SK-N-SH (cell line): ENCODE results near the gene CGN. TPM values are rescaled to one million over a fixed set of nuclear protein-coding genes. Genes with fewer than 3 reads are reported as not detected.

ENCODE experiments used
- CTCF ChIA-PET: fragments of 300-600, 350-600 bp; formaldehyde crosslinking; extraction: SDS; loops from one replicate; lab custom pipeline; 2021; lab: Yijun Ruan, JAX
- POLR2A ChIA-PET: fragments of 350-600 bp; sonication (Branson Sonifier 250); formaldehyde crosslinking; extraction: SDS; loops from one replicate; lab custom pipeline; 2020; ENCODE audit warnings: antibody characterized with exemption, inconsistent platforms; lab: Yijun Ruan, JAX
- DNase-seq: peaks from one replicate; pipeline ENCODE4 v3.0.0; 2012
- H2AFZ ChIP-seq: fragments of 200-600 bp; sonication (generic); 2 replicates; pipeline ENCODE4 v1.8.1; 2016; ENCODE audit warnings: antibody characterized with exemption, mild to moderate bottlenecking, low read depth
- H3F3A ChIP-seq: fragments of 200-600 bp; sonication (generic); replicated peaks from 2 replicates; pipeline ENCODE3; 2016; ENCODE audit warnings: antibody characterized with exemption, mild to moderate bottlenecking; ENCODE audit not compliant: insufficient read depth
- H3K27ac ChIP-seq, 2 experiments: fragments of 200-500 bp in 1 of 2; fragments of 200-600 bp in 1 of 2; sonication (Bioruptor generic) in 1 of 2; sonication (generic), shearing (Covaris generic) in 1 of 2; 2 replicates each; pipeline versions ENCODE4 v1.5.1 to v1.6.1; 2014 to 2016; ENCODE audit warnings: low read depth in 2 of 2, inconsistent platforms in 1 of 2, low read length in 1 of 2, mild to moderate bottlenecking in 1 of 2, mixed read lengths in 1 of 2
- H3K27me3 ChIP-seq: fragments of 200-600 bp; sonication (generic), shearing (Covaris generic); 2 replicates; pipeline ENCODE4 v1.6.1; 2016; ENCODE audit warnings: mixed run types; ENCODE audit not compliant: insufficient read depth
- H3K36me3 ChIP-seq, 2 experiments: fragments of 200-500 bp in 1 of 2; fragments of 200-600 bp in 1 of 2; sonication (Bioruptor generic) in 1 of 2; sonication (generic) in 1 of 2; replicated peaks in 1 of 2; 2 replicates each; pipeline versions ENCODE3 to v1.5.1; 2014 to 2016; ENCODE audit warnings: low read length in 1 of 2, mild to moderate bottlenecking in 1 of 2; ENCODE audit not compliant: insufficient read depth in 2 of 2, control insufficient read depth in 1 of 2
- H3K4me1 ChIP-seq, 2 experiments: fragments of 200-500 bp in 1 of 2; fragments of 200-600 bp in 1 of 2; sonication (Bioruptor generic) in 1 of 2; sonication (generic), shearing (Covaris generic) in 1 of 2; 2 replicates each; pipeline versions ENCODE4 v1.5.1 to v1.6.1; 2014 to 2016; ENCODE audit warnings: low read depth in 1 of 2, low read length in 1 of 2, mixed run types in 1 of 2; ENCODE audit not compliant: insufficient read depth in 2 of 2, control insufficient read depth in 1 of 2
- H3K4me2 ChIP-seq: fragments of 200-600 bp; sonication (generic), shearing (Covaris generic); 2 replicates; pipeline ENCODE4 v1.6.1; 2017; ENCODE audit warnings: mixed run types
- H3K4me3 ChIP-seq, 2 experiments: fragments of 200-500 bp in 1 of 2; fragments of 200-600 bp in 1 of 2; sonication (Bioruptor generic) in 1 of 2; sonication (generic), shearing (Covaris generic) in 1 of 2; 2 replicates each; pipeline versions ENCODE4 v1.5.1 to v1.8.1; 2014 to 2016; ENCODE audit warnings: low read depth in 2 of 2, inconsistent platforms in 1 of 2, low read length in 1 of 2, mild to moderate bottlenecking in 1 of 2, mixed read lengths in 1 of 2, moderate library complexity in 1 of 2
- H3K79me2 ChIP-seq: fragments of 200-600 bp; sonication (generic); 2 replicates; pipeline ENCODE4 v1.8.1; 2017; ENCODE audit warnings: mild to moderate bottlenecking; ENCODE audit not compliant: insufficient read depth
- H3K9ac ChIP-seq: fragments of 200-600 bp; sonication (generic); 2 replicates; pipeline ENCODE4 v1.6.1; 2017; ENCODE audit warnings: mixed run types
- H3K9me2 ChIP-seq: fragments of 200-600 bp; sonication (generic); 2 replicates; pipeline ENCODE4 v1.6.1; 2017; ENCODE audit warnings: mixed run types
- H3K9me3 ChIP-seq: fragments of 200-600 bp; sonication (generic); 2 replicates; pipeline ENCODE4 v1.6.1; 2017; ENCODE audit warnings: mixed run types, mild to moderate bottlenecking, moderate library complexity
- H4K20me1 ChIP-seq: fragments of 200-600 bp; sonication (generic); 2 replicates; pipeline ENCODE4 v1.6.1; 2017; ENCODE audit warnings: mild to moderate bottlenecking, mixed run types; ENCODE audit not compliant: insufficient read depth
- CTCF ChIP-seq: fragments of 200-600 bp; sonication (generic); IDR thresholded peaks from 2 replicates; pipeline ENCODE4 v1.6.1; 2017; ENCODE audit warnings: antibody characterized with exemption, mild to moderate bottlenecking, moderate library complexity
- ELF1 ChIP-seq: IDR thresholded peaks from 2 replicates; pipeline ENCODE4 v1.4.0; 2012
- EP300 ChIP-seq, 2 experiments: IDR thresholded peaks; 2 replicates each; pipeline versions ENCODE4 v1.4.0 to v1.6.1; 2012; ENCODE audit warnings: borderline replicate concordance in 1 of 2, low read depth in 1 of 2, low read length in 1 of 2
- EZH2phosphoT487 ChIP-seq: fragments of 200-600 bp; sonication (generic); IDR thresholded peaks from 2 replicates; pipeline ENCODE4 v1.6.1; 2017; ENCODE audit warnings: low read depth, mixed run types, mild to moderate bottlenecking, antibody characterized with exemption, moderate library complexity, borderline replicate concordance
- FOSL2 ChIP-seq: IDR thresholded peaks from 2 replicates; pipeline ENCODE4 v1.4.0; 2012; ENCODE audit warnings: low read depth, mild to moderate bottlenecking, moderate library complexity, borderline replicate concordance
- FOXJ3 ChIP-seq: sonication (generic); formaldehyde crosslinking; IDR thresholded peaks from 2 replicates; pipeline ENCODE4 v1.5.1; 2020; ENCODE audit warnings: mild to moderate bottlenecking, missing genetic modification reagents
- FOXM1 ChIP-seq: IDR thresholded peaks from 2 replicates; pipeline ENCODE4 v1.4.0; 2012; ENCODE audit warnings: low read depth, mild to moderate bottlenecking
- JUND ChIP-seq: IDR thresholded peaks from 2 replicates; pipeline ENCODE4 v1.4.0; 2012
- MAX ChIP-seq: IDR thresholded peaks from 2 replicates; pipeline ENCODE4 v1.4.0; 2012; ENCODE audit warnings: low read depth
- MEF2A ChIP-seq: IDR thresholded peaks from 2 replicates; pipeline ENCODE4 v1.4.0; 2012; ENCODE audit warnings: low read depth, borderline replicate concordance
- NFIC ChIP-seq: IDR thresholded peaks from 2 replicates; pipeline ENCODE4 v1.4.0; 2012; ENCODE audit warnings: borderline replicate concordance
- NRF1 ChIP-seq: IDR thresholded peaks from 2 replicates; pipeline ENCODE4 v1.6.1; 2012; ENCODE audit warnings: low read depth, mild to moderate bottlenecking, low read length
- POLR2AphosphoS5 ChIP-seq: IDR thresholded peaks from 2 replicates; pipeline ENCODE4 v1.6.1; 2012; ENCODE audit warnings: low read depth, low read length
- RAD21 ChIP-seq: IDR thresholded peaks from 2 replicates; pipeline ENCODE4 v1.6.1; 2012; ENCODE audit warnings: mild to moderate bottlenecking, low read length
- RCOR1 ChIP-seq: fragments of 150-350 bp; IDR thresholded peaks from 2 replicates; pipeline ENCODE4 v1.6.1; 2017; ENCODE audit warnings: antibody characterized with exemption, low read length
- RFX5 ChIP-seq: IDR thresholded peaks from 2 replicates; pipeline ENCODE4 v1.6.1; 2012; ENCODE audit warnings: mild to moderate bottlenecking, improper control_type of control experiment, low read length
- RXRA ChIP-seq: IDR thresholded peaks from 2 replicates; pipeline ENCODE4 v1.4.0; 2012; ENCODE audit warnings: low read depth, mild to moderate bottlenecking, borderline replicate concordance
- SIN3A ChIP-seq: IDR thresholded peaks from 2 replicates; pipeline ENCODE4 v1.6.1; 2012; ENCODE audit warnings: low read depth, mild to moderate bottlenecking, low read length, moderate library complexity, borderline replicate concordance
- TAF1 ChIP-seq: IDR thresholded peaks from 2 replicates; pipeline ENCODE4 v1.6.1; 2012; ENCODE audit warnings: low read depth, mild to moderate bottlenecking, low read length, moderate library complexity, borderline replicate concordance
- TEAD4 ChIP-seq: IDR thresholded peaks from 2 replicates; pipeline ENCODE4 v1.4.0; 2012; ENCODE audit warnings: mild to moderate bottlenecking, borderline replicate concordance; ENCODE audit not compliant: insufficient read depth
- USF1 ChIP-seq: IDR thresholded peaks from 2 replicates; pipeline ENCODE4 v1.4.0; 2012; ENCODE audit warnings: low read depth, borderline replicate concordance
- YY1 ChIP-seq: IDR thresholded peaks from 2 replicates; pipeline ENCODE4 v1.4.0; 2012; ENCODE audit warnings: low read depth, mild to moderate bottlenecking
- ZBTB33 ChIP-seq: IDR thresholded peaks from 2 replicates; pipeline ENCODE4 v1.4.0; 2012; ENCODE audit warnings: low read depth, borderline replicate concordance
- WGBS: methylation state at CpG from one replicate; pipeline ENCODE4 v1.1.6; 2017; ENCODE audit warnings: low lambda C conversion rate; 5-methylcytosine and 5-hydroxymethylcytosine counted together
- polyA plus RNA-seq, 3 experiments: library from polyadenylated mRNA; depleted of rRNA; stranded (reverse); fragments of >200 nt; gene quantifications; 2 replicates each; pipeline ENCODE4 v1.2.3, GENCODE V29; 2012

The CGN gene
- polyA plus RNA-seq, 1 of the 3 experiments (the other 2 are of a cell fraction) = 0.36 TPM

GRCh38 chr1:151526735-151527525 is 15.7 kb downstream of the CGN start (continued):
- TF ChIP-seq CTCF = no peak
- TF ChIP-seq MAX = no peak
- no peak for TF ChIP-seq YY1
- TF ChIP-seq MEF2A = no peak
- no peak for TF ChIP-seq RCOR1
- TF ChIP-seq FOXJ3 (CRISPR knock-in tag) = no peak
- TF ChIP-seq POLR2AphosphoS5 = no peak
- TF ChIP-seq ZBTB33 = no peak
- no peak for TF ChIP-seq USF1
- no peak for TF ChIP-seq TAF1
- TF ChIP-seq ELF1 = no peak
- TF ChIP-seq JUND = no peak
- no peak for TF ChIP-seq FOXM1
- no peak for TF ChIP-seq RFX5

- DNase-seq = no peak
- no peaks in the 10 kb centered on the region for H3K9me3 ChIP-seq
- no peak overlapping the region for H3K4me3 ChIP-seq
- no peaks in the 10 kb centered on the region for H3K36me3 ChIP-seq
- WGBS = 90% methylated on average over 11 of the region's 11 CpGs
- H4K20me1 ChIP-seq = no peaks in the 10 kb centered on the region
- TF ChIP-seq FOSL2 (no peak), RXRA (no peak), MEF2A (no peak), RFX5 (no peak), RAD21 (no peak), EZH2phosphoT487 (no peak), TEAD4 (no peak), EP300 (IDR thresholded peaks at IDR 0.05; ENCODE audit: borderline replicate concordance in 1 of 2, low read depth in 1 of 2, low read length in 1 of 2) (no peak), MAX (no peak), NRF1 (no peak), NFIC (no peak), SIN3A (no peak)
- ChIA-PET POLR2A (interaction anchor here (1.7 kb wide), 1 partner anchor 10 kb away, joined by 6 read pairs; the partner anchor contains the start of gene TUFT1), CTCF (interaction anchor here (0.6 to 1.8 kb wide), 4 partner anchors 9 to 64 kb away, joined by 3 to 4 read pairs (median 4); no protein-coding TSS in a partner anchor)
- H3K9ac ChIP-seq = no peak overlapping the region
- no peaks in the 10 kb centered on the region for H3K79me2 ChIP-seq
- no peaks in the 10 kb centered on the region for H3K27me3 ChIP-seq
- H3F3A ChIP-seq = no peaks in the 10 kb centered on the region
- H3K4me1 ChIP-seq = peaks cover 0 to 6% of the 10 kb centered on the region in 2 experiments; a peak in 1 of 4 replicates
- no peaks in the 10 kb centered on the region for H3K9me2 ChIP-seq
- H3K4me2 ChIP-seq = no peak overlapping the region
- H3K27ac ChIP-seq = no peak overlapping the region
- no peak overlapping the region for H2AFZ ChIP-seq
These were observed 18.1 kb downstream of the CGN start for GRCh38 chr1:151529211-151529702.
